Measurements from ENCODE around the gene KLRC2. TPM values are rescaled to one million over a fixed set of nuclear protein-coding genes. Genes with fewer than 3 reads are reported as not detected.
"Not testable (repeated sequence)": the region's sequence is repeated elsewhere in the genome, so short reads cannot be mapped to it uniquely, and the experiment has no call there.

The KLRC2 gene
- total and polyA plus RNA-seq, 2 experiments from 2014 or later: 2.0 TPM; not detected in 1

DNA sequence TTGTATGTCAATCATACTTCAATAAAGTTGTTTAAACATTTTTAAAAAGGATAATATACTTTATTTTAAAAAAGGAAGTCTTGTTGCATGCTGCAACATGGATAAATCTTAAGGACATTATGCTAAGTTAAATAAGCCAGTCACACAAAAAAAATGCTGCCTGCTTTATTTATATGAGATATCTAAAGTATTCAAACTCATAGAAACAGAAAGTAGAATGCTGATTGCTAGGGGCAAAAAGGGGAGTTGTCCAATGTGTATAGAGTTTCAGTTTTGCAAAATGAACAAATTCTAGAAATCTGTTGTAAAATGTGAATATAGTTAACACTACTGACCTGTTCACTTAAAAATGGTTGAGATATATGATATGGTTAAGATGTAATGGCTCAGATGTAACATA, 35.0 kb downstream of the KLRC2 start:
- H3K27ac ChIP-seq: no peak overlapping the region
- H3K36me3 ChIP-seq (replicated peaks; ENCODE audit: insufficient read depth, low read depth): no peaks in the 10 kb centered on the region
- no peaks in the 10 kb centered on the region for H3K9me3 ChIP-seq (ENCODE audit: low read depth)
- H4K20me1 ChIP-seq (ENCODE audit: insufficient read depth, poor library complexity, severe bottlenecking): no peaks in the 10 kb centered on the region
- TF ChIP-seq, protein P1, sequence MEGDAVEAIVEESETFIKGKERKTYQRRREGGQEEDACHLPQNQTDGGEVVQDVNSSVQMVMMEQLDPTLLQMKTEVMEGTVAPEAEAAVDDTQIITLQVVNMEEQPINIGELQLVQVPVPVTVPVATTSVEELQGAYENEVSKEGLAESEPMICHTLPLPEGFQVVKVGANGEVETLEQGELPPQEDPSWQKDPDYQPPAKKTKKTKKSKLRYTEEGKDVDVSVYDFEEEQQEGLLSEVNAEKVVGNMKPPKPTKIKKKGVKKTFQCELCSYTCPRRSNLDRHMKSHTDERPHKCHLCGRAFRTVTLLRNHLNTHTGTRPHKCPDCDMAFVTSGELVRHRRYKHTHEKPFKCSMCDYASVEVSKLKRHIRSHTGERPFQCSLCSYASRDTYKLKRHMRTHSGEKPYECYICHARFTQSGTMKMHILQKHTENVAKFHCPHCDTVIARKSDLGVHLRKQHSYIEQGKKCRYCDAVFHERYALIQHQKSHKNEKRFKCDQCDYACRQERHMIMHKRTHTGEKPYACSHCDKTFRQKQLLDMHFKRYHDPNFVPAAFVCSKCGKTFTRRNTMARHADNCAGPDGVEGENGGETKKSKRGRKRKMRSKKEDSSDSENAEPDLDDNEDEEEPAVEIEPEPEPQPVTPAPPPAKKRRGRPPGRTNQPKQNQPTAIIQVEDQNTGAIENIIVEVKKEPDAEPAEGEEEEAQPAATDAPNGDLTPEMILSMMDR (IDR thresholded peaks at IDR 0.05; ENCODE audit: poor library complexity): no peak
- TF ChIP-seq EZH2phosphoT487 (IDR thresholded peaks at IDR 0.05; ENCODE audit: low read depth, severe bottlenecking, unreplicated experiment) (no peak), EZH2 (IDR thresholded peaks at IDR 0.05; ENCODE audit: borderline replicate concordance) (no peak)
- no peaks in the 10 kb centered on the region for H3K27me3 ChIP-seq
- no peak overlapping the region for H2AFZ ChIP-seq
- DNase-seq (ENCODE audit: low spot score): no peak
- H3K9me2 ChIP-seq (replicated peaks; ENCODE audit: insufficient read depth): no peaks in the 10 kb centered on the region
- H3K4me2 ChIP-seq: no peak overlapping the region
- H3K79me2 ChIP-seq: no peaks in the 10 kb centered on the region
- no peak overlapping the region for H3K4me3 ChIP-seq
- no peaks in the 10 kb centered on the region for H3K4me1 ChIP-seq (ENCODE audit: insufficient read depth)

DNA sequence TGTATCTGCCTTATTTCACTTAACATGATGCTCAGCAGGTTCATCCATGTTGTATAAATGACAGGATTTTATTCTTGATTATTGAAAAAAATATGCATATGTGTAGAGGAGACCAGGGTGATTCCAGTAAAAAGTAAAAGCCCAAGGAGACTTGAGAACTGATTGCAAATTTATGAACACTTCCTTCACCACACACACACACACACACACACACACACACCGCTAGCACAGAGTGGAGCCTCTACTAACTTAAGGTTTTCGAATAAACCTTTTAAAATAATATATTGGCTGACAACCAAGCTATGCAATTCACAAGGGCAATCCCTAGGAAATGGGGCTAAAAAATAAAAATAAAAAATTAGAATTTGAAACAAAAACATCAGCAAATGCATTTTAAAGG, 37.6 kb downstream of the KLRC2 start:
- no peak for TF ChIP-seq EZH2phosphoT487 (IDR thresholded peaks at IDR 0.05; ENCODE audit: low read depth, severe bottlenecking, unreplicated experiment)
- TF ChIP-seq EZH2 (IDR thresholded peaks at IDR 0.05; ENCODE audit: borderline replicate concordance): no peak
- TF ChIP-seq, protein P1 (IDR thresholded peaks at IDR 0.05; ENCODE audit: poor library complexity): no peak
- no peaks in the 10 kb centered on the region for H3K79me2 ChIP-seq
- H3K4me2 ChIP-seq: no peak overlapping the region
- H3K27ac ChIP-seq: no peak overlapping the region
- H3K4me1 ChIP-seq (ENCODE audit: insufficient read depth): peaks cover 6% of the 10 kb centered on the region
- no peaks in the 10 kb centered on the region for H3K27me3 ChIP-seq
- DNase-seq (ENCODE audit: low spot score): no peak
- no peaks in the 10 kb centered on the region for H3K9me3 ChIP-seq (ENCODE audit: low read depth)
- H3K4me3 ChIP-seq: no peak overlapping the region
- H2AFZ ChIP-seq: no peak overlapping the region
- no peaks in the 10 kb centered on the region for H4K20me1 ChIP-seq (ENCODE audit: insufficient read depth, poor library complexity, severe bottlenecking)
- H3K9me2 ChIP-seq (replicated peaks; ENCODE audit: insufficient read depth): no peaks in the 10 kb centered on the region
- no peaks in the 10 kb centered on the region for H3K36me3 ChIP-seq (replicated peaks; ENCODE audit: insufficient read depth, low read depth)
- 95% methylated on average over 2 of the region's 2 CpGs for WGBS (ENCODE audit: low lambda C conversion rate, missing lambda C conversion rate)

DNA sequence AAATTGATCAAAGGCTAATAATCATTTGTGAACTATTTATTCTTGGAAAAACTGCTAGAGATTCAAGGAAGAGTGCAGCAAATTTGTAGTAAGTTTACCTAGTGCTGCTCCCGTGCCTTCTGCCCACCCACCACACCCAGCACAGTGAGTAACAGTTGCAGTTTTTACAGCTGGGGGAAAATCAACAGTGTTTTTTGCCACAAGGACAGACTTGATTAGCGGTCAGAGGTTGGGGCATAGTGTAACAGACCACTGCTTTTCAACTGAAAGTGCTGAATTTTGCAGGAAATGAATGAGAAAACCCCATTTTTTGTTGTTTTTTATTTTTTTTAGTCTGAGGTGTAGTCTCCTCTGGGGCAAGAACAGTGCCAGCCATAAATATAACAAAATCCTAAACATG, 38.5 kb downstream of the KLRC2 start:
- Histone ChIP-seq H2AFZ (no peak overlapping the region), H3K27ac (no peak overlapping the region), H3K9me2 (replicated peaks; ENCODE audit: insufficient read depth) (no peaks in the 10 kb centered on the region), H3K9me3 (ENCODE audit: low read depth) (no peaks in the 10 kb centered on the region), H3K4me3 (no peak overlapping the region), H3K36me3 (replicated peaks; ENCODE audit: insufficient read depth, low read depth) (no peaks in the 10 kb centered on the region), H3K27me3 (no peaks in the 10 kb centered on the region), H3K4me2 (no peak overlapping the region), H3K4me1 (ENCODE audit: insufficient read depth) (peaks cover 6% of the 10 kb centered on the region), H3K79me2 (no peaks in the 10 kb centered on the region), H4K20me1 (ENCODE audit: insufficient read depth, poor library complexity, severe bottlenecking) (no peaks in the 10 kb centered on the region)
- WGBS (ENCODE audit: low lambda C conversion rate, missing lambda C conversion rate): 69% methylated on average over 2 of the region's 2 CpGs
- TF ChIP-seq, protein P1 (IDR thresholded peaks at IDR 0.05; ENCODE audit: poor library complexity): no peak
- TF ChIP-seq EZH2phosphoT487 (IDR thresholded peaks at IDR 0.05; ENCODE audit: low read depth, severe bottlenecking, unreplicated experiment) (no peak), EZH2 (IDR thresholded peaks at IDR 0.05; ENCODE audit: borderline replicate concordance) (no peak)
- DNase-seq (ENCODE audit: low spot score): no peak

DNA sequence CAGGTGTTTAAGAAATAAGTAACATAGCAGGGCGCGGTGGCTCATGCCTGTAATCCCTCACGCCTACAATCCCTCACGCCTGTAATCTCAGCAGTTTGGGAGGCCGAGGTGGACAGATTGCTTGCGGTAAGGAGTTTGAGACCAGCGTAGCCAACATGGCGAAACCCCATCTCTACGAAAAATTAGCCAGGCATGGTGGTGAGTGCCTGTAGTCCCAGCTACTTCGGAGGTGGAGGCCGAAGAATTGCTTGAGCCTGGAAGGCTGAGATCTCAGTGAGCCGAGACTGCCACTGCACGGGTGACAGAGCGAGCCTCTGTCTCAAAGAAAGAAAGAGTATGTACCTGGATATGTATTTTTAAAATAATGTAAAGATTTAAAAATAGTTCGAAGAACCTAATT, 39.6 kb downstream of the KLRC2 start:
- not testable (repeated sequence) for H3K4me1 ChIP-seq (ENCODE audit: insufficient read depth); H4K20me1 ChIP-seq (ENCODE audit: insufficient read depth, poor library complexity, severe bottlenecking); H3K79me2 ChIP-seq; H3K27me3 ChIP-seq; H3K9me3 ChIP-seq (ENCODE audit: low read depth); H2AFZ ChIP-seq; H3K9me2 ChIP-seq (replicated peaks; ENCODE audit: insufficient read depth); H3K4me3 ChIP-seq; DNase-seq (ENCODE audit: low spot score); H3K36me3 ChIP-seq (replicated peaks; ENCODE audit: insufficient read depth, low read depth)
- WGBS (ENCODE audit: low lambda C conversion rate, missing lambda C conversion rate): 92% methylated on average over 15 of the region's 15 CpGs
- peak overlapping the region; percentile 40 for H3K4me2 ChIP-seq
- H3K27ac ChIP-seq: peak overlapping the region; percentile 58

Data from hepatocyte (in vitro differentiated cells).